Peyer's patch (tissue), 4 donors: ENCODE results near the gene RAD51AP2.

ENCODE experiments used
- POLR2A ChIP-seq, 2 donors: fragments of 450-650 bp; IDR thresholded peaks; one replicate each; pipeline ENCODE4 v1.5.1; 2017; ENCODE audit warnings: antibody characterized with exemption in 2 of 2, mild to moderate bottlenecking in 2 of 2, moderate library complexity in 2 of 2
- TF ChIP-seq, protein P1 (sequence below), 6 experiments: fragments of 450-650 bp in 4 of 6; fragments of 200-600 bp in 2 of 6; sonication (generic) in 1 of 6; IDR thresholded peaks; one replicate each; pipeline ENCODE4 v1.5.1; 2017 to 2019; ENCODE audit warnings: antibody characterized with exemption in 6 of 6, mild to moderate bottlenecking in 3 of 6, moderate library complexity in 1 of 6

DNA sequence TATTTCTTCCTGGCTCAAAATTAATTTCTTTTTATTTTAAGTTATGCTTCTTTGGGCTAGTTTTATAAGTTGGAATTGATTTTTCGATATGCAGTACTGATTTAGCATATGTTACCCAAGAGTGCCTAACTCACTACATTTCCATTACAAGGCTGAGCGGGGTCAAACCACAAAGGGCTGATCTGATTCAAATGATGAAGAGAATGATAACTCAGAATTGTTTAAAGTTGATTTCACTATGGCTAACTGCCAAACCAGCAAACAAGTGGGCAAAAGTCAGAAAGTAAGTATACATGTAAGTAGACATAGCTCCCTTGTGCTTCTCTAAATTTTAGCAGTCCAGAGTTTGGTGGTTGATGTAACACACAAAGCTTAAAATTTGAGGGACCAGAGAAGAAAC is 35.6 kb downstream of the RAD51AP2 start:
- TF ChIP-seq, protein P1, sequence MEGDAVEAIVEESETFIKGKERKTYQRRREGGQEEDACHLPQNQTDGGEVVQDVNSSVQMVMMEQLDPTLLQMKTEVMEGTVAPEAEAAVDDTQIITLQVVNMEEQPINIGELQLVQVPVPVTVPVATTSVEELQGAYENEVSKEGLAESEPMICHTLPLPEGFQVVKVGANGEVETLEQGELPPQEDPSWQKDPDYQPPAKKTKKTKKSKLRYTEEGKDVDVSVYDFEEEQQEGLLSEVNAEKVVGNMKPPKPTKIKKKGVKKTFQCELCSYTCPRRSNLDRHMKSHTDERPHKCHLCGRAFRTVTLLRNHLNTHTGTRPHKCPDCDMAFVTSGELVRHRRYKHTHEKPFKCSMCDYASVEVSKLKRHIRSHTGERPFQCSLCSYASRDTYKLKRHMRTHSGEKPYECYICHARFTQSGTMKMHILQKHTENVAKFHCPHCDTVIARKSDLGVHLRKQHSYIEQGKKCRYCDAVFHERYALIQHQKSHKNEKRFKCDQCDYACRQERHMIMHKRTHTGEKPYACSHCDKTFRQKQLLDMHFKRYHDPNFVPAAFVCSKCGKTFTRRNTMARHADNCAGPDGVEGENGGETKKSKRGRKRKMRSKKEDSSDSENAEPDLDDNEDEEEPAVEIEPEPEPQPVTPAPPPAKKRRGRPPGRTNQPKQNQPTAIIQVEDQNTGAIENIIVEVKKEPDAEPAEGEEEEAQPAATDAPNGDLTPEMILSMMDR (IDR thresholded peaks at IDR 0.05): no peak
- no peak for TF ChIP-seq POLR2A (IDR thresholded peaks at IDR 0.05)
